HG02571 (cell line): Measurements from ENCODE around the gene ERC2.
"Not testable (repeated sequence)": the region's sequence is repeated elsewhere in the genome, so short reads cannot be mapped to it uniquely, and the experiment has no call there.

Experiments
- ATAC-seq: cut with Tn5 transposase; IDR thresholded peaks from one replicate; pipeline ENCODE4 v1.9.1; 2021; ENCODE audit warnings: mild to moderate bottlenecking, moderate library complexity; ENCODE audit not compliant: unreplicated experiment

Gene ERC2

DNA sequence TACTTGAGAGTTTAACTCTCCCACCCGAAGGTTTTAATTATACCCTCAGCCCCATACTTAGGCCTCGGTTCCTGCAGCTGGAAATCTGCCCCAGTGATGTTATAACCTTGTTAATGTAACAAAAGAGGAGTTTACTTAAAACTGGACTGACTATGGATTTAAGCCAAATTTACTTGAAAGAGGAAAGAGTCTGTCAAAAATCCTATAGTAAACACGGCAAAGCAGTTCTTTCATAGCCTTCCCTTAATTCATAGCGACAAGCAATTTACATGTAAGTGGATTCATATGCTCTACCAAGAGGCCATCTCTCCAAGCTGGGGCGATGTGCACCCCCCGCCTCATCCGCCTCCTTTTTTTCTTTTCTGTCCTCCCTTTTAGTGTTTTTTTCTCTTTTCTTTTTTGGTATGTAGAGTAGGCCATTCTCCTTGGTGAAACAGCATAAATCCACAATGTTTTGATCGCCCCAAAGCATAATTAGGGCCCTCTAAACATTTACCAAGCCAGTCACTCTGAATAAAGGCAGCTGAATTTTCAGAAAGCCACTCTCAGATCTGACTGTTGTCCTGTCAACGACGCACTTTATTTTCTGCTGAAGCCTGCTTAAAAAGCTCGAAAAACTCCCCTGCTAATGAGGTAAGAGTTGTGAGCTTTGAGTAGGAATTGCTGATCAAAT lies 608.1 kb downstream of the ERC2 start:
- ATAC-seq, result no peak

DNA sequence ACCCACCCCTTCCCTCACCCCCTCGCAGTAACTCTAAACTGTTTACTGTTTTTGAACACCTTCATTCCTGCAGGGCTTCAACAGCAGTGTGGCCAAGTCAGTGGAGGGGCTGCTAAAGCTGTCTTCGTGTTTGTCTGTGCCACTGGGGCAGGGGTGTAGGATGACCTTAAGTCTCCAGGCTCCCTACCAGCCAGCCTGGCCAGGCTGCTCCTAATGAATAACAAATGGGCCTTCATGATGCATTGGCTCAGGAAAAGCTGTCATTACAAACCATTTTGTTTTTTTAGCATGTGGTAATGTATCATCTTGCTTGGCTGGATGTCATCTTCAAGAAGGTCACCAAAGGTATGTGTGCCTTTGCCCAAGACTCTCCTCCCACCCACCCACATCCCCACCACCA lies 609.0 kb downstream of the ERC2 start:
- no peak for ATAC-seq

DNA sequence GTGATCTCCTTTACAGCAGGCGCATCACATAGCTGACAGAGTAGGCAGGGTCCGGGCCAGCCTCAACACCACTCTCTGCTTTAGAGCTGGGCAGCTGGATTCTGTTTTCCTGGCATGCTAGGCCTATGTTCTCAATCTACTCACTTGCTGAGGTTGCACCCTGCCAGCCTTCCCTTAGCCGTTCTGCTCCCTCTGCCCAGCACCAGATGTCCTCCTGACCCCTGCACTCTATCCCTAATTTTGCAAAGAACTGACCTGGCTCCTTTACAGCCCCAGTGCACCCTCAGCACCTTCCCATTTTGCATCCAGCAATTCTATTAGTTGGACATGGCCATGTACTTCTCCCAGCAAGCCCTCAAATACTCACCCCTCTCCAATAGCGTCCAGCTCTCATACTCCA lies 609.5 kb downstream of the ERC2 start:
- ATAC-seq, result no peak

DNA sequence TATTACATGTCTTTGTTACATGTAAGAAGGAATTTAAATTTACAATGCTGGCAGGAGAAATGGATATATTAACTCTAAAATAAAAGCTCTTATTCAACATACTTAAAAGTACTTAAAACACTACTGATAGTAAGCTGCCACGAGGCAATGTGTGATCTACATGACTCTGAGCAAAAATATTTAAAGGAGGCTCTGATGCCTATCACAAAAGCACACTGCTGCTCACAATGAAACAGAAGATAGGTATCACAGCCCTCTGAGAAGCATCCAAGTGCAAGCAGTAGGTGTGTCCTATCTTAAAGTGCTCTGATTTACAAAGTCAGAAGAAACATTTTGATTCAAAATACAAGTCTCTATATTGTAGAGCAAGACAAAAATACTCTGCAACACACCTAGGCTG lies 610.0 kb downstream of the ERC2 start:
- no peak for ATAC-seq

DNA sequence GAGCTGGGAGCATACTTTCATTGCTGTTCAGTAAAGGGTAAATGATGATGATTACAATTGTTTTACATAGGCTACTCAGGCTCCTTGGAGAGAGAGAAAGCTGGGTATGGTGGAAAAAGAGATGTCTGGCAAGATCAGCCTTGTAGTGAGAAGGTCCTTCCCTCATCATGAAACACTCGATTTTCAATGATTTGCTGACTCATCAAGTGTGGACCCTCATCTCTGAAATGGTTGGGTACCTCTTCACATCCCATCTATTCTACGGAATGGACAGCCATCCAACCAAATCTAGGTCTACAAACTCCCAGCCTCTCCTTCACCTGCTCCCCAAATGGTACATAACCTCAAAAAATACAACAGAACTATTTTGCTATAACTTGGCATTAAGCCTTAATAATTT lies 610.6 kb downstream of the ERC2 start:
- no peak for ATAC-seq

DNA sequence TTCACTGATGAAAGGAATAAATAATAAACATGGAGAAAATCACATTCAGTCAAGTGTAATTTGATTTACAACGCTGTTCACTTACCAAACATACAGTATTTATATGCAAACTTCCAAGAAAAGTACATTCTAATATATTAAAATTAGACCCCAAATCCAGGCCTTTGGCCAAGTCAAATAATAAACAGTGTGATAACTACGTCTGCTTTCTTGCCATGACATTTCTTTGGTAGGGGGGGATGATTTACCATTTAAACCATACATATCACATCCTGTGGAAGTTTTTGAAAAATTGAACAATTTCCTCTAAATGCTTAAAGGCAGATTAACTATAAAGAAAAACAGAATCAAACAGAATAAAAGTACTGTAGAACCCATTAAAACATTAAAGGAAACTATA lies 613.0 kb downstream of the ERC2 start:
- no peak for ATAC-seq

DNA sequence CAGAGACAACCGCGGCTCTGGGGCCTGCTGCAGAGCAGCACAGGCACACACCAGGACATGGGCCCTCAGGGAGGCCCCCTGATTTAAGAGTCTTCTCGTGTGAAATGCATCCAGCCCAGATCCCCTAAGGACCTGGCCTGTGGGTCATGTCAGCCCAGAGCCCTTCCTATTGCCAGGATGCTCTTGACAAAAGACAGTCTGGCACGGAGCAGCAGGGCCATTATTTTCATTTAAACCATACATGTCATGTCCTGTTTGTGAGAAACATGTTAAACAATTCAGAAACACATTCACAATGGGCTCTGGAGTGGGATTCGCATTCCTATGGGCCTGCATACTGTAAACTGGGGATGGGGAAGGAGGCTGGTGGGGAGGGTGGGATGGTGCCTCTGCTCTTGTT lies 613.8 kb downstream of the ERC2 start:
- ATAC-seq, result no peak

DNA sequence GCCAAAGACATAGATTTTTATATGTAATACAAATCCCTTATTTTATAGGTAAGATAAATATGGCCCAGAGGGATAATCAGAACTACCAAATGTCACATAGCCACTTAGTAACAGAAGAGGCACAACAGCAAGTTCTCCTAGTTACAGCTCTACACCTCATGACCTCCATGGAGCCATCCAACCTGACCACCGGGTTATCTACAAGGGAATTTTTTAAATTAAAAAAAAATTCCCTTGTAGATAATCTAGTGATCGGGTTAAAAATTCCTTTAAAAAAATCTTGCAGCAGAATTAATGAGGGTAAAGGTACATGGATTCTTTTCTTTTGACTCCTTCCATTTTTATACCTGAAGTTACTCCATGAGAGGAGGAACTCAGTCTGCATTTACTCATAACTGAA lies 615.9 kb downstream of the ERC2 start:
- ATAC-seq, result no peak

DNA sequence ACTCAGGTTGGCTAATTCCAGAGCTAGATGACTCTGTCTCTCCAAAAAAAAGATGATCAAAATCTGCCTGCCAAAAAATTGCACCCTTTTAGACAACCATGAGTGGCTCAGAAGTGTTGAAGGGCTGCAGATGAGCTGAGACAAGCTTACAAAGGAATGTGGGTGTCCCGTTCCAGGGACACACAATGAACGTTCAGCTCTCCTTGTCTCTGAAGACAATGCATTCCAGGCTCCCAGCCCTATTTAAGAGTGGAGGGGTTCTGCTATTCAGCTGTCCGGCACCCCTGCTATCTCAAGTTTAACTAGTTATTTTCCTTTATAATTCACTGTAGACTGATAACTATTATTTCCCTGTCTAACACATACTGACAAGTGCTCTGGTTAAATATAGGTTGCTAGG lies 626.1 kb downstream of the ERC2 start:
- ATAC-seq, result no peak

DNA sequence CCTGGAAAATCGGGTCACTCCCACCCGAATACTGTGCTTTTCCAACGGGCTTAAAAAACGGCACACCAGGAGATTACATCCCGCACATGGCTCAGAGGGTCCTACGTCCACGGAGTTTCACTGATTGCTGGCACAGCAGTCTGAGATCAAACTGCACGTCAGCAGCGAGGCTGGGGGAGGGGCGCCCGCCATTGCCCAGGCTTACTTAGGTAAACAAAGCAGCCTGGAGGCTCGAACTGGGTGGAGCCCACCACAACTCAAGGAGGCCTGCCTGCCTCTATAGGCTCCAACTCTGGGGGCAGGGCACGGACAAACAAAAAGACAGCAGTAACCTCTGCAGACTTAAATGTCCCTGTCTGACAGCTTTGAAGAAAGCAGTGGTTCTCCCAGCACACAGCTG lies 636.4 kb downstream of the ERC2 start:
- ATAC-seq, result not testable (repeated sequence)

DNA sequence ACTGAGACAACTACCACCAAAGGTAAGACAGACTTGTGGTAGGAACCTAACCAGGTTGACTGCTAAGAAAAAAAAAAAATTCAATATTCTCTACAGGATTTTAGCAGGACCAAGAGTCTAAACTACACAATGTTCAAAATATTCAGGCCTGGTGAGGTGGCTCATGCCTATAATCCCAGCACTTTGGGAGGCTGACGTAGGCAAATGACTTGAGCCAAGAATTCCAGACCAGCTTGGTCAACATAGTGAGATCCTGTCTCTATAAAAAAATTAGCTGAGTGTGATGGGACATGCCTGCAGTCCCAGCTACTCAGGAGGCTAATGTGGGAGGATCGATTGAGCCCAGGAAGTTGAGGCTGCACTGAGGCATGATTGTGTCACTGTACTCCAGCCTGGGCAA lies 639.6 kb downstream of the ERC2 start:
- no peak for ATAC-seq

DNA sequence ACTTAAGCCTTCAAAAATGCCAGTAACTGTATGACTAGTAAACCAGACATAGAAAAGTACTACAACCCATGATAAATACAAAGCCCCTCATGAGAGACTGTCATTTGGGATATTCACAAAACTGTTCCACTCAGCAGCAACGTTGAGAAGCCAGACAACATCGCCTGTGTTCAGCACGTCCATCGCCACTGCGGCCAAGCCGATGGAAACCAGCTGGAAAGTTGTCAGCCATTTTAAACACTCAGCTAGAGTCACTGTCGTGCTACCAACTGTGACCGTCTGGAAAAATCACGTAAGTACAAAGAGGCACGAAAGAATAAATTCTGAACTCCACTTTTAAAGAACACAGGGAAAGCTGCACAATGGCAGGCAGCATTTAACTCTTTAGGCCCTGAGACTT lies 640.5 kb downstream of the ERC2 start:
- ATAC-seq, result no peak

DNA sequence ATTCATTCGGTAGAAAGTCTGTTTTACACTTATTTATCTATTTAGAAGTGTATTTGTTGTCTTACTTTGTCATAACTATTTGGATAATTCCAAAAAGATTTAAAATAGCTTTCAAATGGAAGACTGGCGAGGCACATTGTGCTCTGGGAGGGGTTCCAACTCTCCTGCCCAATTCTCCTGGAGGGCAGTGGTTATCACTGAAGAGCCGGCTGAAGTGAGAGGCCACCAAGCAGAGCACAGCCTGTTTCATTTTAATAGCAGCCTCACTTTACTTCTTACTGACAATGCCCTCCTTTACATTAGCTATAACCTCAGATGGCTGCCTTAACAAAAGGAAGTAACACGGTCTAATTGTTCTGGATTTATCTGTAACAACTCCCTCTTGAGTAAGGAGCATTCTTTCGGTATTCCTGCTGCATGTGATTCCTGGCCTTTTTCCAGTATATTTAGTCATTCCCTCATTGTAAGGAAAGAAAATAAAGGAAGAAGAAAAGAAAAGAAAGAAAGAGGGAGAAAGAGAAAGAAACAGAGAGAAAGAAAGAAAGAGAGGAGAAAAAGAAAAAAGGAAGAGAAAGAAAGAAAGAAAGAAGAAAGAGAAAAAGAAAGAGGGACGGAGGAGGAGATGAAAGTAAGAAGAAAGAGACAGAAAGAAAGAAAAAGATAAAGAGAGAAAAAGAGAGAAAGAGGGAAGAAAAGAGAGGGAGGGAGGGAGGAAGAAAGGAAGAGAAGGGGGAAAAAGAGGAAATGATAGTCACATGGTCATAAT lies 641.4 kb downstream of the ERC2 start:
- no peak for ATAC-seq

DNA sequence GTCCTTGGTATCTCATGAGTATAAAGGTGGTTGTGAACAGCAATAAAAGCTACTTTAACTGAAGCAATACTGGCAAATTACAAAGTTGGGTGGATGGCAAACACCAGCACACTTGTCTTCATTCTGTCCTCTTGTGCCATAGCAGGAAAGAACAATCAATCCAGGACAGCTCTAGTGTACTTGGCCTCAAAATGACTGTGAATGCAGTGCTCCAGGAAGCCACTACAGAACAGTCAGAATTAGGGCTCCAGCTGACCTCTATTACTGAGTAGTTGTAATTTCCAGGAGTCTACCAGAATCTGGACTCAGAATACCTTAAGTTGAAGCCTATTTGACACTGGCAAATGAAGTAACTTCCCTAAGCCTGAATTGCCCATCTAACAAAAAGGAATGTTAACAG lies 642.2 kb downstream of the ERC2 start:
- no peak for ATAC-seq

DNA sequence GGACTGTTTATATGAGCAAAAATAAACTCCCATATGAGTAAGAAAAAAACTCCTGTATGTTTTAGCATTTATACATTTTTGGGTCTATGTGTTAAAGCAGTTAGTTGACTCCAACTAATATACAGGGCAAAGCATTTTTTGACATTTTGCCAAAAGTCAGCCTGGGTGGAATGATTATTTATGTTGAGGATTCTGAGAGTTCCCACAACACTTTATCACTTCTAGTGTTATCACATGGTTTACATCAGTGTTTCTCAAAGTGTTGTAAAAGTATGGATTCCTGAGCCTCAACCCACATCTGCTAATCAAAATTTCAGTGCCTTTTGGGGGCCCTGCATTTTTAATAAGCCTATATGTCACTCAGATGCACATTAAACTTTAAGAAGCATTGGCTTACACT lies 643.9 kb downstream of the ERC2 start:
- ATAC-seq, result no peak

DNA sequence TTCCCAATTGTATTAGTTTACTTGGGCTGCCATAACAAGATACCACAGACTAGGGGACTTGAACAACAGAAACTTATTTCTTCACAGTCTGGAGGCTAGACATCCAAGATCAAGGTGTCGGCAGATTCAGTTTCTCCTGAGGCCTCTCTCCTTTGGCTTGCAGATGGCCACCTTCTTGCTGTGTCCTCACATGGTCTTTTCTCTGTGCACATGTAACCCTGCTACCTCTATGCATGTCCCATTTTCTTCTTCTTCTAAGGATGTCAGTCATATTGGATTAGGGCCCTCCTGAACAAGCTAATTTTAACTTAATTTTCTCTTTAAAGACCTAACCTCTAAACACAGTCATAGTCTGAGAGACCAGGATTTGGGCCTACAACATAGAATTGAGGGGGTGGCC lies 644.4 kb downstream of the ERC2 start:
- no peak for ATAC-seq

DNA sequence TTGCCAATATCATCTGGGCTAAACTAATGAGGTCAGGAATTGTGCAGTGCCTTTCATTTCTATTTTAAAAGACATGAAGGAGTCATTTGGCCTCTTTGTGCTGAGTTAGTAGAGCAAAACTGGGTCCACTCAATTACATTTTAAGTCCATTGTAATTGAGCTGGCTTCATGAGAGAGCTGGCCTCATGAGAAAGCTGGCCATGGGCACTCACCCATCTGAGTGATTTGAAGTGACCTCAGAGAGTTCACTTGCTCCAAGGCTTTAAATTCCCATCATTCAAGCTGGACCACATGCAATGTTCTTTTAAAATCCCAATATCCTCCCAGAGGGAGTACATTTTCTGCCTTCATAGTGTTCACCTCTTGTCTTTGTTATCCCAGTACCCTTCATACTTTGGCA lies 645.3 kb downstream of the ERC2 start:
- ATAC-seq, result no peak

DNA sequence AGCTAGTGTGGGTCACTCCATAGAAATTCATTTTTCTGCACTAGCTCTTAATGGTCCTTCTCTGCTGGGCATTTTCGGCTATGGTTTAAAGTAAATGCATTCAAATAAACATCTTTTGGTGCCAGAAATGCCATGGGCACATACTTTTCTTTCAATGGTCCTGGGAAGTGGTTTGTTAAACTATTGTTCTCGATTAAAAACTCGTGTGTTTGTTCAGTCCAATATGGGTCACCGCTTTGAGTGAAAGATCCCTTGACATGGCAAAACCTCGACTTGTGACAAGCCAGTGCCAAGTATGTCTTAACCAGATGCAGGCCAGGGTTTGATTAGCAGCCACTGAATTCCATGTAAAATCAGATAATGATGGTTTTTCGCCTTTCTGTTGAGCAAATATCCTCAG lies 649.3 kb downstream of the ERC2 start:
- no peak for ATAC-seq

DNA sequence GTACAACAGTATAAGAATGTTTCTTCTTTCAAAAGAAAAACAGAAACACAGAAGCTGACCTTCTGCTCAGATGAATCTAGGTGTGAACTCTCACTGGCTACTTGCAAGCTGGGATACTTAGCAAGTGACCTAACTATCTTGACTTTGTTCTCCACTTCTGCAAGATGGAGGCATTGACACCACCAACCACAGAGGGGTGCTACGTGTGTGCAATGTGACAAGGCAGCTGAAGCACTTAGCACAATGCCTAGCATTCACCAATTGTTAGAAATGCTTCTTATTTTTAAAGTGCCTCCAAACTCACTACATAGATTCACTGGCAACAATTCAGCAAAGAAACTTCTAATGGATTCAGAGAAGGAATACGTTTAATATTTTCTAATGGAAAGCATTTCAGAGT lies 649.8 kb downstream of the ERC2 start:
- ATAC-seq, result no peak

DNA sequence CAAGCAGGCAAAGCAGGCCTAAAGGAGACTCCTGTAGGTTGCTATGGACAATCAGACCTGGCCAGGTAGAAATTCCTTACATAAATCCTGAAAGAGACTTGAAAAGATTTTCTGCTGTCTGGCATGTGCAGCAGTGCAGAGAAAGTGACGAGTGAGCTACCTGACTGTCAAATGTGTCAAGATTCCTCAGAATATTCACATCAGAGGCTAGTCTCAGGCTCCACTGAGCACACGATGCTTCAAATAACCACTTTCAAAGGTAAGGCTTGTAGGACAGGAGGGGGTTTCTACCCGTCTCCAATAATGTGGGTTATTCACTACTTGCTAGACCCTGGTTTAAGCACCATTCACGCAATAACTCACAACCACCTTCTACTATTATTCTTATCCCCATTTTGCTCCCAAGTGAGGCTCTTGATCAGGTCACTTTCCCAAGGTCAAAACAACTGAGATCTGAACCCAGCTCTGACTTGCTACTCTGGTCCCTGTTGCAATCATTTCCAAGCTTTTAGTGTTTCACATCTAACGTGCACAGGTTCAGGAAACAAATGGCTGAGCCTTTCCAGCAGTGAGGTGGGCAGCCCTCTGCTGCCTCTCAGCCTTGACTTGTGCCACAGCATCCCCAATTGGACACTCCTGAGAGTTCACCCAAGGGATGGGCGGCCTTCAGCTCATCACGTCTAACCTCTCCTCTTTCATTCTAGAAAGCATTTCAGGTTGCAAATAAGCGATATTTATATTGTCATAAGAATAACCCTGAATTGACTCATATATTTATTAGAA lies 651.3 kb downstream of the ERC2 start:
- no peak for ATAC-seq

DNA sequence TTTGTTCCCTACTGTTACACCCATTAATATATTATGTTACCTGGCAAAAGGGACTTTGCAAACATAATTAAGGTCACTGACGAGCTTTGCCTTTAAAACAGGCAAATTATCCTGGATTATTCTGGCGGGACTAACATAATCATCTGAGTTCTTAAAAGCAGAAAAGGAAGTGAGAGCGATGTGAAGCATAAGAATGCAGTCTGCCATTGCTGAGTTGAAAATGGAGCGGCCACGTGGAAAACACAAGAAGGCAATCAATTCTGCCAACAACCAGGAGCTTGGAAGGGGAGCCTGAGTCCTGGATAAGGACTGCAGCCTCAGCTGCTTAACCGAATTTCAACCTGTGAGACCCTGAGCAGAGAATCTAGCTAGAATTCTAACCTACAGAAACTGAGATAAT lies 653.0 kb downstream of the ERC2 start:
- ATAC-seq, result no peak
